ENCODE measurements around the gene TJAP1. TPM values are rescaled to one million over a fixed set of nuclear protein-coding genes. Genes with fewer than 3 reads are reported as not detected.

TJAP1 gene, protein sequence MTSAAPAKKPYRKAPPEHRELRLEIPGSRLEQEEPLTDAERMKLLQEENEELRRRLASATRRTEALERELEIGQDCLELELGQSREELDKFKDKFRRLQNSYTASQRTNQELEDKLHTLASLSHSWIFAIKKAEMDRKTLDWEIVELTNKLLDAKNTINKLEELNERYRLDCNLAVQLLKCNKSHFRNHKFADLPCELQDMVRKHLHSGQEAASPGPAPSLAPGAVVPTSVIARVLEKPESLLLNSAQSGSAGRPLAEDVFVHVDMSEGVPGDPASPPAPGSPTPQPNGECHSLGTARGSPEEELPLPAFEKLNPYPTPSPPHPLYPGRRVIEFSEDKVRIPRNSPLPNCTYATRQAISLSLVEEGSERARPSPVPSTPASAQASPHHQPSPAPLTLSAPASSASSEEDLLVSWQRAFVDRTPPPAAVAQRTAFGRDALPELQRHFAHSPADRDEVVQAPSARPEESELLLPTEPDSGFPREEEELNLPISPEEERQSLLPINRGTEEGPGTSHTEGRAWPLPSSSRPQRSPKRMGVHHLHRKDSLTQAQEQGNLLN
- 20.3 TPM for total RNA-seq
- long read RNA-seq, partial matches to known transcripts, result 0 of 27 reads
- long read RNA-seq, other reads (novel, unspliced or antisense), result 27 of 27 reads

DNA sequence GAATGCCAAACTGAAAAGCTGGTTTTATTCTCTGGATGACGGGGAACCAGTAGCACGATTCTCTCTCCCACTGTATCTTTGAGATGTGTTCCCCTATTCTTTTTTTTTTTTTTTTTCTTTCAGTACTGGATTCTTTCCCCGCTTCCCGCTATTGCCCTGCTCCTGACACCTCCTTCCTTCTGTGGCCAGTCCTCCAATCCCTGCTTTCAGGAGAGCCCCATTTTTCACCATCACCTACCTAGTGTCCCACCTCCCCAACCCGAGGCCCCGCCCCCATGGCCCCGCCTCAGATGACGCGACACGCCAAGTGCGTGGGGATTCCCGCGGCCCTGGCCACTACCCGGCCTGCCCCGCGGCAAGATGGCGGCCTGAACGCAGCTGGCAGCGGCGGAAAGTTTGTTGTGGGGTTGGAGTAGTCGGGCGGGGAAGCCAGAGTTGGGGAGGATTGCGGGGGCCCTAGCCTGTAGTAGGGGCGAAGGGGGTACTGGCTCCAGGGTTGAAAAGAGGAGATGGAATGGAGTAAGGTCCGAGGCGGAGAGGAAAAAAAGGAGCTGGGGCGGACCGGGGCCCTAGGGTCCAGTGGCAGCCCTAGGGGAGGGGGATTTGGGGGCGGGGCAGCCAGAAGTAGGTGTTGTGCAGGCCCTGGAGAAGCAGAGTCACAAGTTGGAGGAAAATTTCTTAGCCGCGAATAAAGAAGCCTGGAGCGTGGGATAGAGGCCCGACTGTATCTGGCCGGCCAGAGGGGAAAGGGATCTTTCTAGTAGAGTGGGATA lies at the start of gene TJAP1:
TJAP1 (plus strand) TSS at position 336 of the 773 bp plus-strand sequence. CDS start 21,432 bp downstream, outside the sequence.
- peak; percentile 98 for DNase-seq (ENCODE audit: low spot score)

DNA sequence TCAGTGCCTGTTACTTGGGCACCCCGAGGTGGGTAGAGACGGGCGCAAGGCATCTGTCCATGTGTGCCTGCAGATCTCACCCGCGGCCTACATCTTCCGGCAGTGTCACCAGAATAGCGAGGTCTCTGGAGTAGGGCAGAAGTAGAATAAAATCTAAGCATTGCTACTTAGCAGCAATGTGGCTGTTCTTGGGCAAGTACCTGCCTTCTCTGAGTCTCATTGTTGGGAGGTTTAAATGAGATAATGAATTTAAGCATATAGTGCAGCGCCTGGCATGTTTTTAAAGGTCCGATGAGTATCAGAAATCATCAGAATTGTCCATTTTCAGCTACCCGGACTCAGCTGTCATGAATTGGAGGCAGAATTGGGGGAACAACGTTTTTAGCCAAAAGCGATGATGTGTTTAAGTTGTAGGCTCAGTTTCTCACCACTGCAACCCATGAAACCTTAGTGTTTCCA lies 49.2 kb upstream of the TJAP1 start:
- no peak for DNase-seq (ENCODE audit: low spot score)

DNA sequence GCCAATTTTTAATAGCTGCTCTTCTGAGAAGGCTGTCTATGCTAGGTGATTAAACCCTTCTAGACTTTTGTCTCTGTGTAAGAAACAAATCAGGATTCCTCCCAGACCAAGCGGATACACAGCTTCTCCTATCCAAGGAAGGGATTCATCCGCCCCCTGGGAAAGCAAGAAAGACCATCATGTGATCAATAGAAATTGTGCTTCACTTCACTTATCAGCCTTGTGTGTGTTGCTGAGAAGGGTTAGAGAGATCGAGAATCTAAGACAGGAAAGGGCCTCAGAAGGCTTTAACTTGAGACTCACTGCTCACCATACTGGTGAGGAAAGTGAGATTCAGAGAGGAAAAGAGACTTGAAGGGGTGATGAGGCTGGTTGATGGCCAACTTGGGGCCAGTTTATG lies 48.5 kb upstream of the TJAP1 start:
- DNase-seq (ENCODE audit: low spot score), result no peak

DNA sequence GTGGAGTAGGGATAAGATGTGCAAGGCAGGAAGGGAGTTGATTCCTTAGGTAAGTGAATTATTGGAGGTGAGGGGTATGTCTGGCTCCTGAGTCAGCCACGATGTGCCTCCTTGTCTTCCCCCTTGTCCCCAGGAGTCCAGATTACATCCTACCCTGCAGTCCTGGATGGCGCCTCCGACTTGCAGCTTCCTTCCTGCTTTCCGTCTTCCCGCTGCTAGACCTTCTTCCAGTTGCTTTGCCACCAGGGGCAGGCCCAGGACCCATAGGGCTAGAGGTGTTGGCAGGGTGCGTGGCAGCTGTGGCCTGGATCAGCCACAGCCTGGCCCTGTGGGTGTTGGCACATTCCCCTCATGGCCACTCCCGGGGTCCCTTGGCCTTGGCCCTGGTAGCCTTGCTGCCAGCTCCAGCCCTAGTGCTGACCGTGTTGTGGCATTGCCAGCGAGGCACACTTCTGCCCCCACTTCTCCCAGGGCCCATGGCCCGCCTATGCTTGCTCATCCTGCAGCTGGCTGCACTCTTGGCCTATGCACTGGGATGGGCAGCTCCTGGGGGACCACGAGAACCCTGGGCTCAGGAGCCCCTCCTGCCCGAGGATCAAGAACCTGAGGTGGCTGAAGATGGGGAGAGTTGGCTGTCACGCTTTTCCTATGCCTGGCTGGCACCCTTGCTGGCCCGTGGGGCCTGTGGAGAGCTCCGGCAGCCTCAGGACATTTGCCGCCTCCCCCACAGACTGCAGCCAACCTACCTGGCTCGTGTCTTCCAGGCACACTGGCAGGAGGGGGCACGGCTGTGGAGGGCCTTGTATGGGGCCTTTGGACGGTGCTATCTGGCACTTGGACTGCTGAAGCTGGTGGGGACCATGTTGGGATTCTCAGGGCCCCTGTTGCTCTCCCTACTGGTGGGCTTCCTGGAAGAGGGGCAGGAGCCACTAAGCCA lies 45.1 kb upstream of the TJAP1 start:
- DNase-seq (ENCODE audit: low spot score), result no peak

DNA sequence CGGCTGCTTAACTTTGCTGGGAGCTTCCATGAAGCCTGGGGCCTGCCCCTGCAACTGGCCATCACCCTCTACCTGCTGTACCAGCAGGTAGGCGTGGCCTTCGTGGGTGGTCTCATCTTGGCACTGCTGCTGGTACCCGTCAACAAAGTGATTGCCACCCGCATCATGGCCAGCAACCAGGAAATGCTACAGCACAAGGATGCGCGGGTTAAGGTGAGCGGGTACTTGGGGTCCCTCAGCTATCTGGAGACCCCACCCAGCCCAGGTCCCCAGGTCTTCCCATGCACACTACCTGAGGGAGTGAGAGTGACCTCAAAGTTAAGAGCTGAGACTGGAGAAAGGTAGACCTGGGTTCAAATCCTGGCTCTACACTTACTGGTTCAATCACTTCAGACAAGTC lies 44.2 kb upstream of the TJAP1 start:
- no peak for DNase-seq (ENCODE audit: low spot score)

DNA sequence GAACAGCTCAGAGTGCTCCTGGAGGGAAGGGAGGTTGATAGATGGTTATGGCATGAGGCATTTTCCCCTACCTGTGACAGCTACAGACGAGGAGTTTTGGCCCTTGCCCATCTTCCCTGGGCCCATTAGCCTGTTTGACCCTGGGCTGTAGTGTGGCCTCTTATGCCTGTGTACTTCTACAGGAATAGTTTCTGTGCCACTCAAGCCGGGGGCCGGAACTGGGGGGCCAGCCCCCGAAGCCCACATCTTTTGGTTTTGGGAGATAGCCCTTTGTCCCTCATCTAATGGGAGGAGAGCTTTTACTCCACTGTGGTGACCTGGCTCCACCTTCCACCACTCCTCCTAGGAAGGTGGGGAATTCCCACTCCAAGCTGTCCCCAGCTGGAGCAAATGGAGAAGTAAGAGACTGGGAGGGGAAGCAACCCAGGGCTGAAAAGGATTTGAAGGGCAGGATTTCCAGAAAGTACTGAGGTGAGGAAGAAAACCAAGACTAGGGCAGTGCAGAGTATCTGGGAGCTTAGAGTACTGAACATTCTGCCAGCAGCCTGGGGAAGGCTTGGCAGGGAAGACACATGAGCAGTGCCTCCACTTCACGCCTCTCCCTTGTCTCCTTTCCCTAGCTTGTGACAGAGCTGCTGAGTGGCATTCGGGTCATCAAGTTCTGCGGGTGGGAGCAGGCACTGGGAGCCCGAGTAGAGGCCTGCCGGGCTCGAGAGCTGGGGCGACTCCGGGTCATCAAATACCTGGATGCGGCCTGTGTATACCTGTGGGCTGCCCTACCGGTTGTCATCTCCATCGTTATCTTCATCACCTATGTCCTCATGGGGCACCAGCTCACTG lies 43.1 kb upstream of the TJAP1 start:
- DNase-seq (ENCODE audit: low spot score), result no peak

DNA sequence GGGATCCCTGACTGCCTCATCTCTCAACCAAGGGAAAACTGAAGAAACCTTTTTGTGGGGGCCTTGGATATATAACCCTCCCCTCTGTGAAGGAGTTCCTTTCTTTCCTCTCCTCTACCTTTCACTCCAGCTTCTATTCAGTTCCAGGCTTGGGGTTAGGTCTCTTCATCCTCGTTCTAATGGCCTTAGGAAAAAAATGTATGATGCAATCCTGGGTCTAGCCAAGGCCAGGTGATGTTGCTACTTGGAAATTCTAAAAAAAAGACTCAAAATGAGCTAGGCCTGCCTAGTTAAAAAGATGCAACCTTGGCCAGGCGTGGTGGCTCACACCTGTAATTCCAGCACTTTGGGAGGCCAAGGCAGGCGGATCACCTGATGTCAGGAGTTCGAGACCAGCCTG lies 42.4 kb upstream of the TJAP1 start:
- no peak for DNase-seq (ENCODE audit: low spot score)

DNA sequence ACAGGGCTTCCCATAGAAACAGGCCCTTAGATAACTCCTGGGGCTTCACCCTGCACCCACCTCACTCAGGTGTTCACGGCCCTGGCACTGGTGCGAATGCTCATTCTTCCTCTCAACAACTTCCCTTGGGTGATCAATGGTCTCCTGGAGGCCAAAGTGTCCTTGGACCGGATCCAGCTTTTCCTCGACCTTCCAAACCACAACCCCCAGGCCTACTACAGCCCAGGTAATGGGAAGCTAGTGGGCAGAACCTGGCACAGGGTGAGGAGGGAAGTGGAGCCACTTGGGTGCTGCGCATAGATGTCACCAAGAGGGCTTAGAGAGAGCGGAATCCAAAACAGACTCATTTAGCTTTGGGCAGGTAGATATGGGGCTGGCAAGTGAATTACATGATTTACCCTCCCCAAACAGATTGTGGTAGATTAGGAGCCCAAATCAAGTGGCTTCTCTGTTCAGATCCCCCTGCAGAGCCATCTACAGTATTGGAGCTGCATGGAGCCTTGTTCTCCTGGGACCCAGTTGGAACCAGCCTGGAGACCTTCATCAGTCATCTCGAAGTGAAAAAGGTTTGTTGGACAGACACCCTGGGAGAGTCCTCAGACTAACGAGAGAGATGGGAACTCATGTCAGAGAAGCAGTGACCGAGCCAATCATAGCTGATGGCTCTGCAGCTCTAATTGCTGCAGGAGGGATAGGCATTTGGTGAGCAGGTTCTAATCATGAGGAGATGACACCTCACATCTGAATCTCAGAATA lies 41.5 kb upstream of the TJAP1 start:
- no peak for DNase-seq (ENCODE audit: low spot score)

DNA sequence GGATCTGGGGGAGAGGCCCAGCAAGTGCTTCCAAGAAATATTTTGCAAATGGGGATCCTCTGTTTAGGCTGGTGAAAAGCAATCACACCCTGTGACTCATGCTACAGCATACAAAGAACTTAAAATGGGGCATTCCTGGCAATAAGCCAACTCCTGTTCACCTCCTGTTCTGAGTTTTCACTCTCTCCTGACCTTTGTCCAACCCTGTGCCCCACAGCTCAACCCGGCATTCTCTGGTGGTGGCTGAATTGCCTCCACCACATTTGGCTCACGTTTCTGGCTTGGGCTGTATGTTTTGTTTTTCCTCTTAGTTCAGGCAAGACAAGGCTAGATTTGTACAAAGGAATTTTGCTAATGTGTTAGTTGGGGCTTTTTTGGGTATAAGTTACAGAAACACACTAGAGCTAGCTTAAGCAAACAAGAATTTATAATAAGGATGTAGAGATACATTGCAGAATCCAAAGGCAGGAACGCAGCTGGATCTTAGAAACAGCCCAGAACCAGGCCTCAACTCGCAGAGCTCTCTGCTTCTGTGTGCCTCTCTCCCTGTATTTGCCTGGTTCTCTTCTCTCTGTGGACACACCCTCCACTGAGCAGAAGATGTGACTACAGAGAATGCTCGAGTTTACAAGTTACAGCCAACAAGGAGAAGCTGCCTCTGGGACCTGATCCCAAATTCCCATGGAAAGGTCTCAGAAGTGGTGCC lies 40.6 kb upstream of the TJAP1 start:
- DNase-seq (ENCODE audit: low spot score), result no peak

DNA sequence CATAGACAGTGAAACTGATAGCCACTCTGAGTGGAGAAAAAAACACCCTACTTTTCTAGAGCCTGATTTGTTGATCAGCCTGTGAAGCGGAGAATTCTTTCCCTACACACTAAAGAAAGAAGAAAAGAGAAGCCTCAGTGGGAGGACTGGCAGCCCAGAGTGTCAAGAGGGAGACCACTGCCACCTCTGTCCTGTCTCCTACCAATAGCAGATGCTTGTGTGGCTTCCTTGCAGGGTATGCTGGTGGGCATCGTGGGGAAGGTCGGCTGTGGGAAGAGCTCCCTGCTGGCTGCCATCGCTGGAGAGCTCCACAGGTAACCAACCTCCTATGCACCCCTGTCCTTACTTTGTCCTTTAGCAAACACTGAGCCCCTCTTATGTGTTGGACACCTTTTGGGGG lies 39.7 kb upstream of the TJAP1 start:
- DNase-seq (ENCODE audit: low spot score), result no peak

DNA sequence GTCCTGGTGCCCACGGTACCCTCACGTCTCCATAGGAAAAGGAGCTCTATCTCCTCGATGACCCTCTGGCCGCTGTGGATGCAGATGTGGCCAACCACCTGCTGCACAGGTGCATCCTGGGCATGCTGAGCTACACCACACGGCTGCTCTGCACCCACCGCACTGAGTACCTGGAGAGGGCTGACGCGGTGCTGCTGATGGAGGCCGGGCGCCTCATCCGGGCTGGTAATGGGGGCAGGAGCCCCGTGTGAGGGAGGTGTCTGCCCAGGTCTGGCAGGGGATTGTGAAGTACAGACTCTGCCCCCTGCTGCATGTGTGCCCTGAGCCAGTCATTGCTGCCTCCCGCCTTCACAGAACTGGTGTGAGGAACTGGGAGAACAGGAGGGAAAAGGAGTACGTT lies 34.4 kb upstream of the TJAP1 start:
- no peak for DNase-seq (ENCODE audit: low spot score)

DNA sequence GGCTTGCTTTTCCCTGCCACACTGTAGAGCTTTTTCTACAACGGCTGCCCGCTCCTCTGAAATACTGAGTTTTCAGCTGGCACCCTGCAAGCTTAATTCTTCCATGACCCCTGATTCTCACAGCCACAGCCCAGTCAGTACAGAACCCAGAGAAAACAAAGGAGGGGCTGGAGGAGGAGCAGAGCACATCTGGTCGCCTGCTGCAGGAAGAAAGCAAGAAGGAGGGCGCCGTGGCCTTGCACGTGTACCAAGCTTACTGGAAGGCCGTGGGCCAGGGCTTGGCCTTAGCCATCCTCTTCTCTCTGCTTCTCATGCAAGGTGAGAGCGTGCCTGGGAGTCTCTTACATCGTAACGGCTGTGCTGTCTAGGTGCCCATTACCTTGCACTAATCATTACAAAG lies 33.3 kb upstream of the TJAP1 start:
- DNase-seq (ENCODE audit: low spot score), result no peak

DNA sequence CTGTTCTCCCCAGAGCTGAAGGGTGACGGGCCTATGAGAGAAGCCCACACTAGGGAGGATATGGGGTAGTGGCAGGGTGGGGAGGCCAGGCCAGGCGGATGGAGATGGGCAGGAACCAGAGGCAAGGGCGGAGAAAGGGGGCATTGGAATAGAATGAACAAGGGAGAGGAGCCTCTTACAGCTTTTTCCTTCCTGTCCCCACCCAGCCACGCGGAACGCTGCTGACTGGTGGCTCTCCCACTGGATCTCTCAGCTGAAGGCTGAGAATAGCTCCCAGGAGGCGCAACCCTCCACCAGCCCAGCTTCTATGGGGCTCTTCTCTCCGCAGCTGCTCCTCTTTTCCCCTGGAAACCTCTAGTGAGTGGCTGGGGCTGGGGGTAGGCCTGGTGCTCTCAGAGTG lies 32.8 kb upstream of the TJAP1 start:
- DNase-seq (ENCODE audit: low spot score), result no peak

DNA sequence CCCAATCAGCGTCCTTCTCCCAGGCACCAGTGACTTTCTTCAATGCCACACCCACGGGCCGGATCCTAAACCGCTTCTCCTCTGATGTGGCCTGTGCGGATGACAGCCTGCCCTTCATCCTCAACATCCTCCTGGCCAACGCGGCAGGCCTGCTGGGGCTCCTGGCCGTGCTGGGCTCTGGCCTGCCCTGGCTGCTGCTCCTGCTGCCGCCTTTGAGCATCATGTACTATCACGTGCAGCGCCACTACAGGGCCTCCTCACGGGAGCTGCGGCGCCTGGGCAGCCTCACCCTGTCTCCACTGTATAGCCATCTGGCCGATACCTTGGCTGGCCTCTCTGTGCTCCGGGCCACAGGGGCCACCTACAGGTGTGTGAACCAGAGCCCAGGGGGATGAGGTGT lies 31.8 kb upstream of the TJAP1 start:
- DNase-seq (ENCODE audit: low spot score), result no peak

DNA sequence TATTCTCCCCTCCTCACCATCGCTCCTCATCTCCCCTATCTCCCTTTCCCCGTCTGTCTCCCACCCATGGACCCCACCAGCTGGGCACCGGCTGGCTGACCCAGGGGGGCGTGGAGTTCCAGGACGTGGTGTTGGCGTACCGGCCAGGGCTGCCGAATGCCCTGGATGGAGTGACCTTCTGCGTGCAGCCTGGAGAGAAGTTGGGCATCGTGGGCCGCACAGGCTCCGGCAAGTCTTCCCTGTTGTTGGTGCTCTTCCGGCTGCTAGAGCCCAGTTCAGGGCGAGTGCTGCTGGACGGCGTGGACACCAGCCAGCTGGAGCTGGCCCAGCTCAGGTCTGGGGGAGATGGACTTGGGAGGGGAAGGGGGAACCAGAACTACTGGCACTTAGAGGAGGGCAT lies 29.8 kb upstream of the TJAP1 start:
- DNase-seq (ENCODE audit: low spot score), result no peak

DNA sequence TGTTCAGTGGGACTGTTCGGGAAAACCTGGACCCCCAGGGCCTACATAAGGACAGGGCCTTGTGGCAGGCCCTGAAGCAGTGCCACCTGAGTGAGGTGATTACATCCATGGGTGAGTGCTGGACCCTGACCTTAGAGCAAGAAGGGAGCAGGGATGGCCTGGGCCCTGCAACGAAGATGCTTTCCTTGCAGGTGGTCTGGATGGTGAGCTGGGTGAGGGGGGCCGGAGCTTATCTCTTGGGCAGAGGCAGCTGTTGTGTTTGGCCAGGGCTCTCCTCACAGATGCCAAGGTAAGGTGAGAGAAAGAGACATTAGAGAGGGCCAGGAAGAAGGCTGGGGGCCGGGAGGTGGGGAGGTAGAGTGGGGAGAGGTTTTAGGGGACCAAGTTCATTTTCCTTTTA lies 28.5 kb upstream of the TJAP1 start:
- DNase-seq (ENCODE audit: low spot score), result no peak

DNA sequence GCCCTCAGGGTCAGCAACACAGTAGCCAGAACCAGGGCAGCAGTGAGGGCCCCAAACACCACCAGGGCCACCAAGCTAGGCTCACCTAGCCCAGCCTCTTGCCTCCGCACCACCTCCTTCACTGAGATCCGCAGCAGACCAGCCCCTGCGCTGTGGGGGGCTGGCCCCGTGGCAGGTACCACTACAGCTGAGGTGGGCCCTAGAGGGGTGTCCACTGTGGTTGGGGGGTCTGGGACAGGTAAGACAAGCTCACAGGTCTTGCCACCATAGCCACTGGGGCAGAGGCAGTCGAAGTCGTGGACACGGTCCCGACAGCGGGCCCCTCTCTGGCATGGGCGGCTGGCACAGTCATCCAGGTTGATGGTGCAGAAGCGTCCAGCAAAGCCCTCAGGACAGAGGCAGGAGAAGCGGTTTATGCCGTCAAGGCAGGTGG lies 26.7 kb upstream of the TJAP1 start:
- no peak for DNase-seq (ENCODE audit: low spot score)

DNA sequence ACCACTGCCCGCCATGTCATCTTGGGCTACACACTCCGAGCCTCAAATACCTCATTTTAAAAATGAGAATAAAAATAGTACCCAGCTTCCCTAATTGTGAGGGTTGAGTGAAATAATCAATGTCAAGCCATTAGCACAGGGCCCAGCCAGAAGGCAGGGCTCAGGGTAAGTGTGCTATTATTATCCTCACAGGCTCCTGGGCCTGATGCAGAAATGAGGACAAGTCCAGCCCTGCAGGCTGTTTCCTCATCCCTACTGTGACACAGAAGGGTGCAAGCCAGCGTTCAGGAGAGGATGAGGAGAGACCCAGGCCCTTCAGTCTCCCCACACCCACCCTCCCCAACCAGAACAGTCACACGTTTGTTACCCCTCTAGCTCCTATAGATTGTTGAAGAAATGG lies 26.0 kb upstream of the TJAP1 start:
- no peak for DNase-seq (ENCODE audit: low spot score)

DNA sequence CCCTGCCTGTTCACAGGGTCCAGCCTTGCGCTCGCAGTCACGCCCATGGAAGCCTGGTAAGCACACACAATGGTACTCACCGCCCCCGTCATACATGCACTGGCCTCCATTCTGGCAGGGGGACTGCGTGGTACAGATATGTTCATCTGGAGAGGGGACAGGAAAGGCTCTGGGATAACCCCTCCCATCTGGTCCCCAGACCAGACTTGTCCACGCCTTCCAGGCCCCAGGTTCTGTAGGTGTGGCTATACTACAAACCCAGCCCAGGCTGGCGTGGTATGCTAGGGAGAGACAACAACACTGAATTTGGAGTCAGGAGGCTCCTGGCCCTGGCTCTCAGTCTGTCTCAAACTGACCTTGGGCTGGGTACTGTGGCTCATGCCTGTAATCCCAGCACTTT lies 25.4 kb upstream of the TJAP1 start:
- no peak for DNase-seq (ENCODE audit: low spot score)

Data from mesenteric fat pad (tissue), 1 donor.